CD4-positive, alpha-beta T cell treated with Interleukin-15 for 1 hour (primary cell): ENCODE measurements around the gene ERVW-1.

Experiments used
- DNase-seq: peaks from one replicate; pipeline ENCODE4 v3.0.0-alpha.2; 2020

ERVW-1 gene

GRCh38 chr7:92422926-92423325 is 54.8 kb downstream of the ERVW-1 start:
- DNase-seq, result no peak

- DNase-seq, result no peak
Measured at GRCh38 chr7:92421676-92422435, 55.9 kb downstream of the ERVW-1 start.
